PC-3 (cell line): Measurements from ENCODE around the gene HPX.

Source experiments
- EZH2 ChIP-seq: fragments of 300-600 bp; sonication (generic); IDR thresholded peaks from one replicate; pipeline ENCODE4 v1.6.1; 2017; ENCODE audit warnings: antibody characterized with exemption, mild to moderate bottlenecking, low read length; ENCODE audit not compliant: unreplicated experiment
- TF ChIP-seq, protein P1 (sequence below): fragments of 300-600 bp; sonication (generic); conservative IDR thresholded peaks from 2 replicates; pipeline ENCODE4 v1.5.1; 2017; ENCODE audit warnings: antibody characterized with exemption, low read depth, mild to moderate bottlenecking, low read length

DNA sequence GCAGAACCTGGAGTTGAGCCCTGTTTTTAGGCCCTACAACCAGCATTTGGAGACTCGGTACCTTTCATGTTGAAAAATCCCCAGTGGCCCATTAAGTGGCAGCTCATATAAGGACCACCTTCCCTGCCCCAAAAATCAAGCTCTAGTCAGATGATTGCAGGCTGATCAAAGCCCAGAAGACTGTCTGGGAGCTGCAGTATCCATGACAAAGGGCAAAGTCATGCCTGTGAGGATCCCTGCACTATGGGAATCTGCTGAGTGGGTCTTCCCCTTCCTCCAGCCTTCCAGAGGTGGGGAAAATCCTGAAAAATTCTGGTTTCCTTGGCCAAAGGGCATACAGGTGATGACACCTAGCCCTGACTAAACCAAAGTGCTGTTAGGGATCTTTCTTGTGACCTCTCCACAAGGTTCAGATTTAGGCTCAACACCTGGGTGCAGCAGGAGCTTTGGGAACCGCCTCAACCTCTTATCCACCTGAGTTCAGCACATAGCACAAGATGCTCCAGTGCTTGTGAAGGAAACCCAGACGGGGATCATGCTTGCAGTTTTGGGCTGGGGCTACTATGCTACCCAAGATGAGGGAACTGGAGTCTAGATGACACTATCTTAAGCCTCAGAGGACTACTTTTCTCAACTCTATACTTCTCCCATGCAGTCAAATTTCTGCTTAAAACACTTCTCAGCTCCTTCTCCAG is 34.2 kb upstream of the HPX start:
- TF ChIP-seq, protein P1, sequence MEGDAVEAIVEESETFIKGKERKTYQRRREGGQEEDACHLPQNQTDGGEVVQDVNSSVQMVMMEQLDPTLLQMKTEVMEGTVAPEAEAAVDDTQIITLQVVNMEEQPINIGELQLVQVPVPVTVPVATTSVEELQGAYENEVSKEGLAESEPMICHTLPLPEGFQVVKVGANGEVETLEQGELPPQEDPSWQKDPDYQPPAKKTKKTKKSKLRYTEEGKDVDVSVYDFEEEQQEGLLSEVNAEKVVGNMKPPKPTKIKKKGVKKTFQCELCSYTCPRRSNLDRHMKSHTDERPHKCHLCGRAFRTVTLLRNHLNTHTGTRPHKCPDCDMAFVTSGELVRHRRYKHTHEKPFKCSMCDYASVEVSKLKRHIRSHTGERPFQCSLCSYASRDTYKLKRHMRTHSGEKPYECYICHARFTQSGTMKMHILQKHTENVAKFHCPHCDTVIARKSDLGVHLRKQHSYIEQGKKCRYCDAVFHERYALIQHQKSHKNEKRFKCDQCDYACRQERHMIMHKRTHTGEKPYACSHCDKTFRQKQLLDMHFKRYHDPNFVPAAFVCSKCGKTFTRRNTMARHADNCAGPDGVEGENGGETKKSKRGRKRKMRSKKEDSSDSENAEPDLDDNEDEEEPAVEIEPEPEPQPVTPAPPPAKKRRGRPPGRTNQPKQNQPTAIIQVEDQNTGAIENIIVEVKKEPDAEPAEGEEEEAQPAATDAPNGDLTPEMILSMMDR, result no peak
- TF ChIP-seq EZH2, result no peak
